ENCODE results near the gene ENTREP1. TPM values are rescaled to one million over a fixed set of nuclear protein-coding genes. Genes with fewer than 3 reads are reported as not detected.

The ENTREP1 gene
- total and polyA plus RNA-seq, 2 experiments from 2014 or later: 5.7 to 10.0 TPM

DNA sequence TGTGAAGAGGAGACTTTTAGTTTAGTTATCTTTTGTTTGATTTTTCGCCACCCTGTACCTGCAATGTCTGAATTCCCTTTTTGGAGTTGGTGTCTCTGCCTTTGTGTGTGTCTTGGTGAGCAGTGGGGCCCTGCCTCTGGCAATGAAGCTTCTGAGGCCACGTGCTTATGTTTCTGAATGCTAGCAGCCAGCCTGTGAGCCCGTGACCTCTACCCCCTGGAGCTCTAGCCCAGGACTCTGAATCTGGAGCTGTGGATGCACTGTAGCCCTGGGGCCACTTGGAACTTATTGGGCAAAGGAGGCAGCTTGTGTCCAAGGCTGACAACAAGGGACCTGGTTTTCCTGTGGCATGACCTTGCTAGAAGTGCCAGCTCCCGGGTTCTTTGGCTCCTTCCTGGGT lies 19.4 kb downstream of the ENTREP1 start:
- Histone ChIP-seq H3K36me3 (ENCODE audit: insufficient read depth) (no peaks in the 10 kb centered on the region), H4K20me1 (replicated peaks; ENCODE audit: insufficient read depth) (no peaks in the 10 kb centered on the region), H3K4me1 (ENCODE audit: insufficient read depth) (peaks cover 22% of the 10 kb centered on the region), H3K4me2 (0 out of 2 replicates have a peak overlapping the region, but pooled peaks have one; percentile 15), H2AFZ (no peak overlapping the region), H3K27ac (ENCODE audit: low read depth) (no peak overlapping the region), H3K27me3 (ENCODE audit: insufficient read depth) (no peaks in the 10 kb centered on the region), H3F3A (replicated peaks; ENCODE audit: low read depth) (no peaks in the 10 kb centered on the region), H3K4me3 (no peak overlapping the region), H3K9me2 (ENCODE audit: insufficient read depth) (no peaks in the 10 kb centered on the region; the same call in 1 of the 2 replicates), H3K79me2 (replicated peaks; ENCODE audit: insufficient read depth) (no peaks in the 10 kb centered on the region; the same call in 1 of the 2 replicates)
- no peak for DNase-seq (ENCODE audit: low spot score)
- H3K27ac Mint-ChIP-seq: peak overlapping the region; percentile 76; the same call in 1 of the 2 replicates
- H3K4me1 Mint-ChIP-seq: peaks cover 26% of the 10 kb centered on the region
- no peak for TF ChIP-seq POLR2AphosphoS5 (IDR thresholded peaks at IDR 0.05; ENCODE audit: low read depth)
- TF ChIP-seq EZH2 (IDR thresholded peaks at IDR 0.05; ENCODE audit: low read depth, unreplicated experiment): no peak
- TF ChIP-seq JUNB (IDR thresholded peaks at IDR 0.05; ENCODE audit: unreplicated experiment): no peak
- TF ChIP-seq, protein P1, sequence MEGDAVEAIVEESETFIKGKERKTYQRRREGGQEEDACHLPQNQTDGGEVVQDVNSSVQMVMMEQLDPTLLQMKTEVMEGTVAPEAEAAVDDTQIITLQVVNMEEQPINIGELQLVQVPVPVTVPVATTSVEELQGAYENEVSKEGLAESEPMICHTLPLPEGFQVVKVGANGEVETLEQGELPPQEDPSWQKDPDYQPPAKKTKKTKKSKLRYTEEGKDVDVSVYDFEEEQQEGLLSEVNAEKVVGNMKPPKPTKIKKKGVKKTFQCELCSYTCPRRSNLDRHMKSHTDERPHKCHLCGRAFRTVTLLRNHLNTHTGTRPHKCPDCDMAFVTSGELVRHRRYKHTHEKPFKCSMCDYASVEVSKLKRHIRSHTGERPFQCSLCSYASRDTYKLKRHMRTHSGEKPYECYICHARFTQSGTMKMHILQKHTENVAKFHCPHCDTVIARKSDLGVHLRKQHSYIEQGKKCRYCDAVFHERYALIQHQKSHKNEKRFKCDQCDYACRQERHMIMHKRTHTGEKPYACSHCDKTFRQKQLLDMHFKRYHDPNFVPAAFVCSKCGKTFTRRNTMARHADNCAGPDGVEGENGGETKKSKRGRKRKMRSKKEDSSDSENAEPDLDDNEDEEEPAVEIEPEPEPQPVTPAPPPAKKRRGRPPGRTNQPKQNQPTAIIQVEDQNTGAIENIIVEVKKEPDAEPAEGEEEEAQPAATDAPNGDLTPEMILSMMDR (conservative IDR thresholded peaks at IDR 0.05; ENCODE audit: low read depth in 2 of 2): no peak
- TF ChIP-seq, protein P2, sequence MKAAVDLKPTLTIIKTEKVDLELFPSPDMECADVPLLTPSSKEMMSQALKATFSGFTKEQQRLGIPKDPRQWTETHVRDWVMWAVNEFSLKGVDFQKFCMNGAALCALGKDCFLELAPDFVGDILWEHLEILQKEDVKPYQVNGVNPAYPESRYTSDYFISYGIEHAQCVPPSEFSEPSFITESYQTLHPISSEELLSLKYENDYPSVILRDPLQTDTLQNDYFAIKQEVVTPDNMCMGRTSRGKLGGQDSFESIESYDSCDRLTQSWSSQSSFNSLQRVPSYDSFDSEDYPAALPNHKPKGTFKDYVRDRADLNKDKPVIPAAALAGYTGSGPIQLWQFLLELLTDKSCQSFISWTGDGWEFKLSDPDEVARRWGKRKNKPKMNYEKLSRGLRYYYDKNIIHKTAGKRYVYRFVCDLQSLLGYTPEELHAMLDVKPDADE (IDR thresholded peaks at IDR 0.05): no peak
- TF ChIP-seq ZNF331 (CRISPR knock-in tag; IDR thresholded peaks at IDR 0.05; ENCODE audit: low read depth): no peak
- TF ChIP-seq, protein P3, sequence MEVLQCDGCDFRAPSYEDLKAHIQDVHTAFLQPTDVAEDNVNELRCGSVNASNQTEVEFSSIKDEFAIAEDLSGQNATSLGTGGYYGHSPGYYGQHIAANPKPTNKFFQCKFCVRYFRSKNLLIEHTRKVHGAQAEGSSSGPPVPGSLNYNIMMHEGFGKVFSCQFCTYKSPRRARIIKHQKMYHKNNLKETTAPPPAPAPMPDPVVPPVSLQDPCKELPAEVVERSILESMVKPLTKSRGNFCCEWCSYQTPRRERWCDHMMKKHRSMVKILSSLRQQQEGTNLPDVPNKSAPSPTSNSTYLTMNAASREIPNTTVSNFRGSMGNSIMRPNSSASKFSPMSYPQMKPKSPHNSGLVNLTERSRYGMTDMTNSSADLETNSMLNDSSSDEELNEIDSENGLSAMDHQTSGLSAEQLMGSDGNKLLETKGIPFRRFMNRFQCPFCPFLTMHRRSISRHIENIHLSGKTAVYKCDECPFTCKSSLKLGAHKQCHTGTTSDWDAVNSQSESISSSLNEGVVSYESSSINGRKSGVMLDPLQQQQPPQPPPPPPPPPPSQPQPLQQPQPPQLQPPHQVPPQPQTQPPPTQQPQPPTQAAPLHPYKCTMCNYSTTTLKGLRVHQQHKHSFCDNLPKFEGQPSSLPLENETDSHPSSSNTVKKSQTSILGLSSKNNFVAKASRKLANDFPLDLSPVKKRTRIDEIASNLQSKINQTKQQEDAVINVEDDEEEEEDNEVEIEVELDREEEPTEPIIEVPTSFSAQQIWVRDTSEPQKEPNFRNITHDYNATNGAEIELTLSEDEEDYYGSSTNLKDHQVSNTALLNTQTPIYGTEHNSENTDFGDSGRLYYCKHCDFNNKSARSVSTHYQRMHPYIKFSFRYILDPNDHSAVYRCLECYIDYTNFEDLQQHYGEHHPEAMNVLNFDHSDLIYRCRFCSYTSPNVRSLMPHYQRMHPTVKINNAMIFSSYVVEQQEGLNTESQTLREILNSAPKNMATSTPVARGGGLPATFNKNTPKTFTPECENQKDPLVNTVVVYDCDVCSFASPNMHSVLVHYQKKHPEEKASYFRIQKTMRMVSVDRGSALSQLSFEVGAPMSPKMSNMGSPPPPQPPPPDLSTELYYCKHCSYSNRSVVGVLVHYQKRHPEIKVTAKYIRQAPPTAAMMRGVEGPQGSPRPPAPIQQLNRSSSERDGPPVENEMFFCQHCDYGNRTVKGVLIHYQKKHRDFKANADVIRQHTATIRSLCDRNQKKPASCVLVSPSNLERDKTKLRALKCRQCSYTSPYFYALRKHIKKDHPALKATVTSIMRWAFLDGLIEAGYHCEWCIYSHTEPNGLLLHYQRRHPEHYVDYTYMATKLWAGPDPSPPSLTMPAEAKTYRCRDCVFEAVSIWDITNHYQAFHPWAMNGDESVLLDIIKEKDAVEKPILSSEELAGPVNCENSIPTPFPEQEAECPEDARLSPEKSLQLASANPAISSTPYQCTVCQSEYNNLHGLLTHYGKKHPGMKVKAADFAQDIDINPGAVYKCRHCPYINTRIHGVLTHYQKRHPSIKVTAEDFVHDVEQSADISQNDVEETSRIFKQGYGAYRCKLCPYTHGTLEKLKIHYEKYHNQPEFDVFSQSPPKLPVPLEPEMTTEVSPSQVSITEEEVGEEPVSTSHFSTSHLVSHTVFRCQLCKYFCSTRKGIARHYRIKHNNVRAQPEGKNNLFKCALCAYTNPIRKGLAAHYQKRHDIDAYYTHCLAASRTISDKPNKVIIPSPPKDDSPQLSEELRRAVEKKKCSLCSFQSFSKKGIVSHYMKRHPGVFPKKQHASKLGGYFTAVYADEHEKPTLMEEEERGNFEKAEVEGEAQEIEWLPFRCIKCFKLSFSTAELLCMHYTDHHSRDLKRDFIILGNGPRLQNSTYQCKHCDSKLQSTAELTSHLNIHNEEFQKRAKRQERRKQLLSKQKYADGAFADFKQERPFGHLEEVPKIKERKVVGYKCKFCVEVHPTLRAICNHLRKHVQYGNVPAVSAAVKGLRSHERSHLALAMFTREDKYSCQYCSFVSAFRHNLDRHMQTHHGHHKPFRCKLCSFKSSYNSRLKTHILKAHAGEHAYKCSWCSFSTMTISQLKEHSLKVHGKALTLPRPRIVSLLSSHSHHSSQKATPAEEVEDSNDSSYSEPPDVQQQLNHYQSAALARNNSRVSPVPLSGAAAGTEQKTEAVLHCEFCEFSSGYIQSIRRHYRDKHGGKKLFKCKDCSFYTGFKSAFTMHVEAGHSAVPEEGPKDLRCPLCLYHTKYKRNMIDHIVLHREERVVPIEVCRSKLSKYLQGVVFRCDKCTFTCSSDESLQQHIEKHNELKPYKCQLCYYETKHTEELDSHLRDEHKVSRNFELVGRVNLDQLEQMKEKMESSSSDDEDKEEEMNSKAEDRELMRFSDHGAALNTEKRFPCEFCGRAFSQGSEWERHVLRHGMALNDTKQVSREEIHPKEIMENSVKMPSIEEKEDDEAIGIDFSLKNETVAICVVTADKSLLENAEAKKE (CRISPR knock-in tag; IDR thresholded peaks at IDR 0.05): no peak
- TF ChIP-seq NANOG (IDR thresholded peaks at IDR 0.05; ENCODE audit: borderline replicate concordance): no peak
- TF ChIP-seq STAT1 (IDR thresholded peaks at IDR 0.05; ENCODE audit: unreplicated experiment): no peak
- no peak for TF ChIP-seq EZH2phosphoT487 (IDR thresholded peaks at IDR 0.05; ENCODE audit: unreplicated experiment)
- TF ChIP-seq, protein P4, sequence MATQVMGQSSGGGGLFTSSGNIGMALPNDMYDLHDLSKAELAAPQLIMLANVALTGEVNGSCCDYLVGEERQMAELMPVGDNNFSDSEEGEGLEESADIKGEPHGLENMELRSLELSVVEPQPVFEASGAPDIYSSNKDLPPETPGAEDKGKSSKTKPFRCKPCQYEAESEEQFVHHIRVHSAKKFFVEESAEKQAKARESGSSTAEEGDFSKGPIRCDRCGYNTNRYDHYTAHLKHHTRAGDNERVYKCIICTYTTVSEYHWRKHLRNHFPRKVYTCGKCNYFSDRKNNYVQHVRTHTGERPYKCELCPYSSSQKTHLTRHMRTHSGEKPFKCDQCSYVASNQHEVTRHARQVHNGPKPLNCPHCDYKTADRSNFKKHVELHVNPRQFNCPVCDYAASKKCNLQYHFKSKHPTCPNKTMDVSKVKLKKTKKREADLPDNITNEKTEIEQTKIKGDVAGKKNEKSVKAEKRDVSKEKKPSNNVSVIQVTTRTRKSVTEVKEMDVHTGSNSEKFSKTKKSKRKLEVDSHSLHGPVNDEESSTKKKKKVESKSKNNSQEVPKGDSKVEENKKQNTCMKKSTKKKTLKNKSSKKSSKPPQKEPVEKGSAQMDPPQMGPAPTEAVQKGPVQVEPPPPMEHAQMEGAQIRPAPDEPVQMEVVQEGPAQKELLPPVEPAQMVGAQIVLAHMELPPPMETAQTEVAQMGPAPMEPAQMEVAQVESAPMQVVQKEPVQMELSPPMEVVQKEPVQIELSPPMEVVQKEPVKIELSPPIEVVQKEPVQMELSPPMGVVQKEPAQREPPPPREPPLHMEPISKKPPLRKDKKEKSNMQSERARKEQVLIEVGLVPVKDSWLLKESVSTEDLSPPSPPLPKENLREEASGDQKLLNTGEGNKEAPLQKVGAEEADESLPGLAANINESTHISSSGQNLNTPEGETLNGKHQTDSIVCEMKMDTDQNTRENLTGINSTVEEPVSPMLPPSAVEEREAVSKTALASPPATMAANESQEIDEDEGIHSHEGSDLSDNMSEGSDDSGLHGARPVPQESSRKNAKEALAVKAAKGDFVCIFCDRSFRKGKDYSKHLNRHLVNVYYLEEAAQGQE (IDR thresholded peaks at IDR 0.05; ENCODE audit: unreplicated experiment): no peak
- TF ChIP-seq CREB1 (CRISPR knock-in tag; IDR thresholded peaks at IDR 0.05; ENCODE audit: low read depth): no peak
- TF ChIP-seq ZNF114 (CRISPR knock-in tag; IDR thresholded peaks at IDR 0.05): no peak
- ATAC-seq: peak; percentile 44; the same call in 1 of the 3 replicates
- H3K27me3 Mint-ChIP-seq (ENCODE audit: insufficient read depth, low read depth, poor library complexity): peaks cover 2% of the 10 kb centered on the region
- H3K36me3 Mint-ChIP-seq (ENCODE audit: low read depth): no peaks in the 10 kb centered on the region; the same call in 2 of the 3 replicates
- no peaks in the 10 kb centered on the region for H3K9me3 Mint-ChIP-seq
- no peak overlapping the region for H3K4me3 Mint-ChIP-seq

Measured in GM23338 (cell line).